ENCODE measurements around the gene CCDC102A.

The CCDC102A gene

DNA sequence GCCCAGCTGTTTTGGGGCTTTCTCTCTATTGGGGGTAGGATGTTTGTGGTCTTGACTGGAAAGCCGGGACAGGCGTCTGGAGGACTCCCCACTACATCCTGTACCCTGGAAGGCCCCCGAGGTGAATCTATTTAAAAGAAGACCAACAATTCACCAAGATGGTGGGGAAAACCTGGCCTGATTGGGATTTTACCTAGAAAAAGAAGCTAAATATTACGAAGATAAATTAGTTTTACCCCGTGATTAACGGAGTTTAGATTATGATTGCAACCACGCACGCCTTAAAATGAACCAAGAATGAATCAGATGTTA, 779 bp upstream of the CCDC102A start:
- DNase-seq (ENCODE audit: low spot score): no peak

DNA sequence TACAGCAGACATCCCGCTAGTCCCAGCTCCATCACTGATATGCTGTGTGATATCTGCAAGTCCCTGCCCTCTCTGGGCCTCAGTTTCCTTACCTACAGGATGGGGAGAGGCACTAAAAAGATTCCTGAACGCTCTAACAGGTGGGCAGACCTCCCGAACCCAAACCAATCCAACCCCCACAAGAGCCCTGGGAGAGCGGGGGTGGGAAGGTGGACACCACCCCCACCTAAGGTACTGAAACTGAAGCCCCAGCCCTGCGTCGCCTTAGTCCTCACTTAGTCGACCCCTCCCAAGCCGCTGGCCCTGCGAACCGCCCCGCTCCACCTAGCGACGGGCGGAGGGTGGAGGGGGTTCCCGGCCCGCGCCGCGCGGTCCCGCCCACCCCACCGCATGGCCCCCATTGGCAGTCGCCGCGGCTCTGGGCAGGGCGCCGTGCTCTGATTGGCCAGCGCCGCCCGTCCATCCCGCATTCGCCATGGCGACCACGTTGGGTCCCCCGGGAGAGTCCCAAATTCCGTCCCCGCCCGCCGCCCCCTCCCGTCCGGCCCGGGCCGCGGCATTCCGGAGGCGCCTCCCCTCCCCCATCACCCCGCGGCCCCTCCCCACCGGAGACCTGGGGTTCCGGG, 578 bp downstream of the CCDC102A start:
- peak; percentile 89 for DNase-seq (ENCODE audit: low spot score)

DNA sequence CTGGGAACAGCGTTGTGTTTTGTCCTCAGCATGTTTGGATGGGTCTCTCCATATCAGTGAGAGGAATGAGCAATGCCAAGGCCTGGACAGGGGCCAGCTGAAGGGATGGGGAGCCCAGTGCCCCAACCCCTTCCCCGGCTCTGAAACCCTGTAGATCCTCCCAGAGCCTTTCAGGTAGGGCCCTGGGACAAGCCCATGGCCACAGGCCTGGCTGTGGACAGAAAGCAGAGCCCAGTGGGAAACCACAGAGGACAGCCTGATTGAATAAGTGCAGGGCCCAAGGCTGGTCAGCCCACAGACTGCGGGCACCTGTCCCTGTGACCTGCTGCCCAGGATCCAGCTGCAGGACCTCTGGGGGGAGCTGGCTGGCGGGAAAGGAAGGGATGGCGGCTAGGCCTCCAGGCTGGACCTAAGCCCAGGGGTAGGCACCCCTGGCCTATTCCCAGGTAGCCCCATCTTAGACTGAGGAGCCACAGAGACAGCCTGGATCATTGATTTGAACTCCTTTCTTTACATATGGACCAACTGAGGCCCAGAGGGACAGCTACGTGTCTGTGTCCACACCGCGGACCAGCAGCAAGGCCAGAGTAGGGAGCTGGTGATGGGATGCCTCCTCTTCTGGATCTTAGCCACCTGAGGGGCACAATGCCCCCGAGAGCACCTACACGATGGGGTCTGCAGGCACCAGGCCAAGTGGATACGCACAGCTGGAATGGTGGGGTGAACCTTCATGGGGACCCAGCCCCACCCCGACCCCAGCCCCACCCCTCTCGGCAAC, 1.3 kb downstream of the CCDC102A start:
- DNase-seq (ENCODE audit: low spot score): no peak

DNA sequence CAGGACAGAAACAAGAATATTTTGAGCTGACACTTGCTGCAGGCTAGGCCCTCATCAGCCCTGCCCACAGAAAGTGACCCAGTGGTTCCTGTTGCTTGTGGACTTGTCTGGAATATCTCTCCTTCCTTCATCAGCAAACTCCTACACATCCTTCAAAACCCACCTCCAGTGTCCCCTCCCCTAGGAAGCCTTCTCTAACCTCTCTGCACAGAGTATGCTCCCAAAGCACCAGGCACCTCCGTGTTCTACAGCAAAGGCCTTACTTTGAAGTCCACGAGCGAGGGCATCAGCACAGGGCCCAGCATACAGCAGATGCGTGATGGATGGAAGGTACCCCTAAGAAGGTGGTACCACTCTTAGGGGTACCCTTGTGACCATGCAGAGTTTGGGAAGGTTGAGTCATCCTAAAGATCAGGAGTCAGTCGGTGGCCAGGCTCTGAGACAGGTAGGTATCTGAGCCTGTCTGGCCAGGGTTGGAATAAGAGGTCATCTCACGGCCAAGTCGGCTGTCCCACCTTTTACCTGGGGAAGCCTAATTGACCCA, 2.0 kb downstream of the CCDC102A start:
- DNase-seq (ENCODE audit: low spot score): no peak

DNA sequence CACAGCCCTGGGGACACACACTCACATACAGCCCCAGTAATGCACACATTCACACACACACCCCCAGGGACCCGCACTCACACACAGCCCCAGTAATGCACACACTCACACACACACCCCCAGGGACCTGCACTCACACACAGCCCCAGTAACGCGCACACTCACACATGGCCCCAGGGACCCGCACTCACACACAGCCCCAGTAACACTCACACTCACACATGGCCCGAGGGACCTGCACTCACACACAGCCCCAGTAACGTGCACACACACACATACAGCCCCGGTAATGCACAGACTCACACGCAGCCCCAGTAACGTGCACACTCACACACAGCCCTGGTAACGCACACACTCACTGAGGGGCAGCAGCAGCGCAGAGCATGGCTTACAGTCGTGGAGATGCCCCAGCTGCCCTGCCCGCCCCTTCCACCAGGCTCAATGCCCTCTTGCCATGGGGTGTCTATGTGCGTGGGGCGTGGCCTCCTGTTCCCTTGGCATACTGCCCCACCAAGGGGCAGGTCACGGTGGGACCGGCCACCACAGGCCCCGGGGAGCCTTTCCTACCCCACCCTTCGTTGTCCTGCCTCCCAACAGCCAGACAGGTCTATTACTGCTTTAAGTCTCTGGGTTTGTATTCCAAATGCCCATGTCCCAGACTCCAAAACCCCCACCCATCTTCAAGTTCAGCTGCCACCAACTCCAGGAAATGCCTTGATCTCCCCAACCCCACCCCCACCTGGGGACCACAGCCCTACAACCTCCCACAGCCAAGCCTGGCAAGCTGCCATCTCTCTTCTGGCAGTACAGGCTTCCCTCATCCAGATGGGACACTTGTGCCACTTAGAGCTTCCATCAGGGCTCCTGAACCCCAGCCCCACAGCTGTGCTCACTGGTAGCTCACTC, 2.7 kb downstream of the CCDC102A start:
- no peak for DNase-seq (ENCODE audit: low spot score)

DNA sequence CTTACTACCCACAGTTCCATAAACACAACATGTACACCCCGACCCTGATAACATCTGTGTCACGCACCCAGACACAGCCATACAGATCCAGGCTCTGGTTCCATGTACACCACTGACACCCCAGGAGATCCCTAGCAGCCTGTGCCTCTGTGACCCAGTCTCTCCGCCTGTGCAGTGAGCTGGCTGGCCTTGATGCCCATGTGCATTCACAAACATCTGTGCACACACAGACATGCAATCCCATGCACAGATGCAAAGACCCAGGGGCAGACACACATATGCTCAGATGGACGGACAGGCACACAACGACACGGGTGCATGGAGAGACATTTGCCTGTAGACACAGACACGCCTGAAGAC, 4.1 kb downstream of the CCDC102A start:
- DNase-seq (ENCODE audit: low spot score): no peak

DNA sequence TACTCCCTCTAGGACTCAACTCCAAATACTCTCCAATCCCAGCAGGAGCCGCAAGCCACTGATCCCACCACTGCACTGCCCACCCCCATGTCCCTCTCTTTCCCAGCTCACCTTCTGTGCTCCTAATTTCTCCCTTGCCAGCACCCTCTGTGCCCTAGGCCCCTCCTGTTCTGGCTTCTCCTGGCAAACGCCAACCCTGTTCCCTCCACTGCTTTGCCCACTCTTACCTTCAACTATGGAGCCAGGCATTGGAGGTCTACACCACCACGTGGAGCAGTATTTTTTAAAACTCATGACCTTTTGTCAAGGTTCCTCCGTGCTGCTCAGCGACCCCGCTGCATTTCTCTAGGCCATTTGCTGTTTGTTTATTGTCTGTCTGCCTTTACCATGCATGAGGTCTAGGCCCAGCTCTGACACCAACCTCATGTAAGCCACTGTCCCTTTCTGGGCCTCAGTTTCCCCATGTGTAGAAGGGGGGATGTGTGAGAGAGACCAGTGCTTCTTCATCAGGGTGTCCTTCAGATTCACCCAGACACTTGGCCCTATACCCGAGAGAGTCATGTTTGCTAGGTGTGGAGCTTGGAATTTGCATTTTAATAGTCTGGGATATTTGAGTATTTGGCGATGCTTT, 4.6 kb downstream of the CCDC102A start:
- DNase-seq (ENCODE audit: low spot score): no peak

DNA sequence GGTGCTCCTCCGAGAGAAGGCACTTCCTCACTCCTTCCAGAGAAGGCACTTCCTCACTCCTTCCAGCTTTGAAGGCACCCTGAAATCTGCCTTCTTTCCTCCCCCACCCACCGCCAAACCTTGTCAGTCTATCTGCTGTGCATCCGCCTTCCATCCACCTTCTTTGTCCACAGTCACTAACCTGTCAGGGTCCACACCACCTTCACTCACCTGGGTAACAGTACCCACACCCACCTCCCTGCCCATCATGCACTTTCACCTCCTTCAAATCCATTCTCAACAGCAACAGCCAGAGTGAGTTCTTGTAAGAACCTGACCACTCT, 5.2 kb downstream of the CCDC102A start:
- DNase-seq (ENCODE audit: low spot score): no peak

DNA sequence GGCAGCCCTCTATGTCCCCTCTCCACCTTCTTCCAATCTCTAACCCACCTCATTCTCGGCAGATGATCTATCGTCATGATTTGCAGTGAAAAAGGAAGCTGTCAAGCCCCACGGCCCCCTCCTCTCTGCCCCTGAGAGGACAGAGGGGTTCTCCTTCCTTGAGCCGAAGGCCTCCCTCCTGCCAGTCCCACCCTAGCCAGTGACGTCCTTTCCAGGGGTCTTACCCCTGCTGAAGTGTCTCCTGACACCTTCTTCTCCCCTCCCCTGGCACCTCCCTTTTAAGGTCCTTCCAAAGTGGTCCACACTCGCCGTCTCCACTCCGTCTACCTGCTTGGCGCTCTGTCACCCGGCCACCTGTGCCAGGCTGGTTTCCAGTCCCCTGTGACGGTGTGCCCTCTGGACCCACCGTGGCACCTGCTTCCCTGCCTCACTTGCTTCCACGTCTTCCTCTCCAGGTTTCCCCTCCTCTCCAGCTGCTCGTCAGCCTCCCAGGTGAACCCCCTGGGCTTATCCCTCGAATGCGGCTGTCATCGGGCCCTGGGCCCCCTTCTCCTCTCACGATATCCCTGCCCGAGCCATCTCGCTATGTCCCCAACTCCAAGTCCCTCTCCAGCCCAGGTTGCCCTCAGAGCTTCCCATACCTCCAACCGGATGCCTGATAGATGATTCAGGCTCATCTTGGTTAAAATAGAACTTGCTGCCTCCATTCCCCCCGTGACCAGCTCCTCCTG, 5.7 kb downstream of the CCDC102A start:
- DNase-seq (ENCODE audit: low spot score): no peak

DNA sequence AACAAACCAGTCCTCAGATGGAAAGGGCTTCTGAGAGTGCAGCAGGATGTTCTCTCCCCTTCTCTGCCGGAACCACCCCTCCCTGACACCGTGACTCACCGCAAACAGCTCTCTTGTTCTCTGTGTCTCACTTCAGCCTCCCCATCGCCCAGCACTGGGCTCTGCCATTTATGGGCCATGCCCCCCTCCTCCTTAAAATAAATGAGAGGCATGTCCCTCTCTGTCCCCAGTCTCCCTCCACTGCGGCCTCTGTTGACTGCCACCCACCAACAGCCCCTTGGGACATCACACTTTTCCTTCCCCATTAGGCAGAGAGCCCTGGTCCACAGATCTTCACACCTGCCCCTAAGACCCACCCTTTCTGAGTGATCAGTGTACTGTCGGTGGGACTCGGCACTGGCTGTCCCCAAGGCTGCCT, 6.3 kb downstream of the CCDC102A start:
- DNase-seq (ENCODE audit: low spot score): no peak

DNA sequence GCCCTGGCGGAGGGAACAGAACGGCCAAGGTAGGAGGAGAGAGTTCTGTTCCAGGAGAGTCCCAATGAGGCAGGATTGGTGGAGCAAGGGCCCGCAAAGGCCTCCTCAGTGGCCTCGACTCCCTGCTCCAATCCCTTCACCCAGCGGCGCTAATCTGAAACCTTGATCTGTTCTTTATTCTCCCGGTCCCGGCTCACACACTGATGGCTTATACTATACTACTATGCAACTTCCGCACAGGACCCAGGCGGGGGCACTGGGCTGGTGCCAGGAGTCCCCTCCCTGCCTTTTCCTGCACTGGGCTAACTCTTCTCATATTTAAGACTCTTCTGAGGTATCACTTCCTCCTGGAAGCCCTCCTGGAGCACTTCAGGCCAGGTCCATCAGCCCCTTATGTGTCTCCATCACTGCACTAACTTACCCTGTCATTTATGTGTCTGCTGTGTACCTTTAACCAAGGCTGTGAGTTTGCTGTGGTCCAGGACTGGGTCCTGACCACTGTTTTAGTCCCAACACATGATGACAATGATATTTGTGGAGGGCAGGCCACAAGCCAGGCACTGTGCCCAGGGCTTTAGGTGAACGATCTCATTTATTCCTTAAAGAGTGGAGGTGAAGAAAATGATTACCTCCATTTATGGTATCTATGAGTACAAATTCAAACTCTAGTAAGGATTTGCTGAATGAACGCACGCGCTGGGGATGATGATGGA, 6.8 kb downstream of the CCDC102A start:
- no peak for DNase-seq (ENCODE audit: low spot score)

DNA sequence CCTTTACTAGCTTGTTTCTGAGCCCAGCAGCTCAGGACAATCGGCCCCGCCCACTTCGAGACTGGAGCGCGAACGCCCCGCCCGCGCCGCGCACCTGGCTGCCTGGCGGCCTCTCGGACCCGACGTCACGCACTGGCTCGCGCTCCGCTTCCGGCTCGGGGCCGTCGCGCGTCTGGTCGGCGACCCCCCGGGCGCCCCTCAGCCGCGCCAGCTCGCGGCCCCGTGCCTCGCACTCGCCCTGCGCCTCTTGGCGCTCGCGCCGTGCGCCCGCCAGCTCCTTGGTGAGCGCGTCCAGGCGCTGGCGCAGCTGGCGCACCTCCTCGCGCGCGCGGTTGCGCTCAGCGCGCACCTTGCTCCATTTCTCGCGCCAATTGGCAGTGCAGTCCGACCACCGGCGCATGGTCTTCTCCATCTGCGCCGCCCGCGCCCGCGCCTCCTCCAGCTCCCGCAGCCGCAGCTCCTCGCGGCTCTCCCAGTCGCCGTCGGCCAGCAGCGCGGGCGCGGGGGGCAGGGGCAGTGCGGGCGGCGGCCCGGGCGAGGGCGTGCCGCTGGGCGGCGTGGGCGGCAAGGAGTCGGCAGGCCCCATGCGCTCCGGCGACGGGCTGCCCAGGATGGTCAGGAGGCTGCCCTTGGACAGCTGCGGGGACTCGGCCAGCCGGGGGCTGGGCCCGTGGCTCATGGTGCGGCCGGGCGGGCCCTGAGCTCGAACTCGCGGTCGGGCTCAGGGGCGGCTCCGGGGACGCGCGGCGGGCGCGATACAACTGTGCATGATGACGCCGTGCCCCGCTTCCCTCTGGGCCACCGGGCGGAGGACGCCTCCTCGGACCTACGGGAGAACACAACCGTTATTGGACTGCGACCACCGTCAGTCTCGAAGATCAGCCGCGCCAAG, 7.6 kb downstream of the CCDC102A start:
- DNase-seq (ENCODE audit: low spot score): peak; percentile 63

DNA sequence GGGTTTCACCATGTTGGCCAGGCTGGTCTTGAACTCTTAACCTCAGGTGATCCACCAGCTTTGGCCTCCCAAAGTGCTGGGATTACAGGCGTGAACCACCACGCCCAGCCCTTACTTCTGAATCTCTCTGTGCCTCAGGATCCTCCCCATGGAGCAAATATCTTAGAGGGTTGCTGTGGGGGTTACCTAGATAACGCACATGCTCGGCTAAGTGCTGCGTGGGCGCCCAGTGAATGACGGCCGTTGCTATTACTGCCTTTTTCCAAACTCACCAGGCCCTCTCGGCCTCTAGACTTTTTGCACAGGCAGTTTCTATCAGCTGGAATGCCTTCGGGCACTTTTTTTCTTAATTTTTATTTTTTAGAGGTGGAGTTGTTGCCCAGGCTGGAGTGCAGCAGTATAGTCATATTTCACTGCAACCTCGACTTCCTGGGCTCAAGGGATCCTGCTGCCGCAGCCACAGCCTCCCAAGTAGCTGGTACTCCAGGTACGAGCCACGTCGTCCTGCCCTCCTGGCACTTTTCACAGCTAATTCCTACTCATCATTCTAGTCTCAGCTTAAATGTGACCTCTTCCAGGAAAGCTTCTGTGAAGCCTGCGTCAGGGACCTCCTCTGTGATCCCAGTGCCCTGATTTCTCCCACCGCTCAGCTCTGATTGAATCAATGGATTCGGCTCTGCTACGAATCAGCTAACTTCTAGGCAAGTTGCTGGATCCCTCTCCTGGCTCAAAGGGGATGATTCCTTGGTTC, 8.6 kb downstream of the CCDC102A start:
- DNase-seq (ENCODE audit: low spot score): no peak

DNA sequence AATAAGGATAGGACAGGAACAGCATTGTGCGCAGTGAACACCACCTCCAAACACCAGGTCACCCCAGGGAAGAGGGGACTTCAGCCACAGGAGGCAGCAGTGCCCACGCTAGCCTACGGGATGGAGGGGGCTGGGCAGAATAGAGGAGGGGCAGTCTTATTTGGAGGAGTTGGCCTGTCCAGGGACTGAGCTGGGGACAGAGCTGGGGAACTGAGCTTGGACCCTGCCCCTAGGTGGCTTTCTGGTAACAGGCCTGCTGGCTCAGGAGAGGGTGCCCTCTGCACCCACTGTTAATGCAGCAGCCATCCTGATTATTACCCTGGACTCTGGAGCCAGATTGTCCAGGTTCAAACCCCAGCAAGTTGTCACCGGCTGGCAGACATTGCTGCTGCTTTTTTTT, 9.3 kb downstream of the CCDC102A start:
- no peak for DNase-seq (ENCODE audit: low spot score)

DNA sequence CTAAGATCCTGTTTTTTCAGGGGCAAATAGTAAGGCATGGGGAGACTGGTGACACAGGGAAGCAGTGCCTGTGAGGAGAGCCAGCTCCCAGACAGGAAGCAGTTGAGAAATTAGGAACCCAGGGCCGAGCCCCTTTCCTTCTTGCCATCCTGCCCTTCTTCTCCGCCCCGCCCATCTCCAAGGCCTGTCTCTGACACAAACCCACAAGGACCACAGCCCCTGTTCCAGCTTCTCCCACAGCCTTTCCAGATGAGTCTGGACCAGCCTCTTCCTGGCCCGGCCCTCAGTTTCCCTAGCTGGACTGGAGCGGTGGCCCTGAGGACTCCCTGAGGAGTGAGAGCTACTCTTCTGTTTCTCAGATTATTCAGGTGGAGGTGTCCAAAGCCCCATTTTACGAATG, 9.9 kb downstream of the CCDC102A start:
- DNase-seq (ENCODE audit: low spot score): no peak

DNA sequence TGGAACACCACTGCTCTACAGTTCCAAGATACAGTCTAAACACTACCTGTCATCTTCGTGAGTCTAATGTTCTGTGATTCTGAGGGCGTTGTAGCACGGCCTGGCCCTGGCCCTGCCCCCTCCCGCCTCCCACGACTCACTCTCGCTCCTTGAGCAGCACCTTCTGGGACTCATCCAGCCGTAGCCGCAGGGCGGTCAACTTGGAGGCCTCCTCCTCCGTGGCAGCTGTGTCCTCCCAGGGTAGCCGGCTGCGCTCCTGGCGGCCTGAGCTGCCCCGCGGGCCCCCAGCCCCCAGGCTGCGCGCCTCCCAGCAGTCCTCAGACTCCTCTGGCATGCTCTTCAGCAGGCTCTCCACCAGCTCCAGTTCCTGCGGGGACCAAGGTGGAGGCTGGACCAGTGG, 10.6 kb downstream of the CCDC102A start:
- DNase-seq (ENCODE audit: low spot score): no peak

DNA sequence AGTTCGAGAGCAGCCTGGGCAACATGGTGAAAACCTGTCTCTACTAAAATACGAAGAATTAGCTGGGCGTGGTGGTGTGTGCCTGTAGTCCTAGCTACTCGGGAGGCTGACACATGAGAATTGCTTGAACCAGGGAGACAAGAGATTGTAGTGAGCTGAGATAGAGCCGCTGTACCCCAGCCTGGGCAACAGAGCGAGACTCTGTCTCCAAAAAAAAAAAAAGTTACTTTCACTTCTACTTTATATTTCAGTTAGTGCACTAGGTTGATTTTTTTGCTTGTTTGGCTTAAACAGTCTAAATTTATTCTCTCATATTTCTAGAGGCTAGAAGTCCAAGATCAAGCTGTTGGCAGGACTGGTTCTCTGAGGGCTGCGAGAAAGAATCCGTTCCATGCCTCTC, 13.4 kb downstream of the CCDC102A start:
- DNase-seq (ENCODE audit: low spot score): no peak

DNA sequence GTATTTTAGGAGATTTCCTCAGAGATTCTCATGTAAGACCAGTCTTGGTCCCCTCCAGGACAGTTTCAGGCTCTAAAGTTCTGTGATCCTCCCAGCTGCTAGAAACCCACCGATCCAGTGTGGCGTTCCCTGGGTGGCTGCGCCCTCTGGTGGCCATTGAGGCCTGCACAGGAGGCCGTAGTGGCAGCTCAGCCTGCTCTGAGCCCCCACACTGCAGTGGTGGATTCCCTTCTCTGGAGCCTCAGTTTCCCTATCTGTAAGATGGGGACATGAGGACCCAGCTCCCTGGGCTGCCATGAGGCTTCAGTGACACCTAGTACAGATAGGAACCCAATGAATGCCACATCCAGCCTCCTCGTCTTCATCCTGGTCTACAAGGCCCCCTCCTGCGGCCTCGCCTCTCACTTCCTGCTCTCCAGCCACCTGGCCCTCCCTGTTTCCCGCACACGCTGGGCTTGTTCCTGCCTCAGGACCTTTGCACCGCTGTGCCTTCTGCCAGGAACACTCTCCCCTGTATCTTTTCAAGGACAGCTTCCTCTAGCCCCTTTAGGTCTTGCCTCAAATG, 16.5 kb downstream of the CCDC102A start:
- peak; percentile 59 for DNase-seq (ENCODE audit: low spot score)

DNA sequence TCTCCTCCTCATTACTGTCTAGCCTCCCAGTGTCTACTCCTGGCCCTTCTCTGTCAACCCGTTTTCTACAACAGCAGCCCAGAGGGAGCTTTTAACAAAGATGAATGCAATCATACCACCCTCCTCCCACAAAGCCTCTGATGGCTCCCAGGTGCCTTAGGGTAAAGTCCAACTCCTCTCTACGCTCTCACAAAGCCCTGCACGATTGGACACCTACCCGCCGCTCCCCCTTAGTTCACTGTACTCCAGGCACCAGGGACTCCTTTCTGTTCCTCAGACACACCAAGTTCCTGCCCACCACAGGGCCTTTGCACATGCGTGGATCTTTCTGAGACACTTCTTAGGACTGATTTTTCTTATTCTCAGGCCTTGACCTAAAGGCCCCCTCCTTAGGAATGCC, 17.4 kb downstream of the CCDC102A start:
- DNase-seq (ENCODE audit: low spot score): no peak

Measured in LoVo (cell line).